ENCODE results near the gene PARVB. TPM values are rescaled to one million over a fixed set of nuclear protein-coding genes. Genes with fewer than 3 reads are reported as not detected.

Gene PARVB
- total and polyA plus RNA-seq, 2 of the 8 experiments (the other 6 are each of a cell fraction or from before 2014, with no cell fraction given), result 14.5 to 18.6 TPM

DNA sequence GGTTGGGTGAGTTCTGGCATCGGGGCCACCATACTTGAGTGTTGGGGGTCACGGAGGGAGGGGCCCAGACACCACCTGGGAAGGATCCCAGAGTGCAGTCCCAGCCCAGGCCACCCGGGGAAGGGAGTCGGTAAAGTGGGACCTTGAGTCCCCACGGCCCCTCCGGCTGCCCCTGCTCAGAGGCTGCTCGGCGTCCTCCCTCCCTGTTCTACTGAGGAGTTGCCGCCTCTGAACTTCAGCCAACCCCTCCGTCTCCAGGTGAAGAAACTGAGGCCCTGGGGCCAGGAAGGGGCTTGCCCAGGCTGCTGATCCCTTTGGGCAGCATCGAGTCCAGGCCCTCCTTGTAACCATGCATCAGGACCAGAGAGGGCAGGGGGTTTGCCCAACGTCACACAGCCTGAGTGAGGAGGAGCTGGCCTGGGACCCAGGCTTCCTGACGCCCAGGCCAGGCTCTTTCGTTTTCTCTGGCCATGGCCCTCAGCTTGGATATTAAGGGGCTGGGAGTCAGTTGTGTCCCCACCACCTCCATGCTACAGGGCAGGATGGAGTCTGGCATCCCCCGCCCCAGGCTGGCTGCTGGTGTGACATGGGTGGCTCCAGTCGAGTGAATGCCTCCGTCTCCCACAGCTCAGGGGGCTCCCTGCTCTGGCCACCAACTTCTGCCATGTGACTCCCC lies 157.9 kb downstream of the PARVB start:
- Histone ChIP-seq H3K36me3 (ENCODE audit: control insufficient read depth in 2 of 4, insufficient read depth in 4 of 4, low read length in 3 of 4) (no peaks in the 10 kb centered on the region), H3K4ac (replicated peaks; ENCODE audit: insufficient read length, low read depth, low read length) (no peak overlapping the region), H4K91ac (replicated peaks; ENCODE audit: insufficient read length, low read length) (no peak overlapping the region), H3K9ac (replicated peaks in 1 of 4; ENCODE audit: extremely low read depth in 1 of 4, low read depth in 3 of 4, low read length in 3 of 4) (no peak overlapping the region), H2BK120ac (replicated peaks; ENCODE audit: low read depth, low read length) (no peak overlapping the region), H4K20me1 (replicated peaks in 1 of 2; ENCODE audit: control insufficient read depth in 1 of 2, insufficient read depth in 2 of 2, low read length in 2 of 2) (no peaks in the 10 kb centered on the region), H4K5ac (ENCODE audit: insufficient read length, low read depth, low read length) (no peak overlapping the region), H3K23me2 (ENCODE audit: low read depth, low read length) (no peaks in the 10 kb centered on the region), H3K27me3 (replicated peaks in 1 of 4; ENCODE audit: control insufficient read depth in 3 of 4, extremely low read depth in 1 of 4, insufficient read depth in 3 of 4, low read length in 3 of 4) (no peaks in the 10 kb centered on the region), H2BK12ac (ENCODE audit: low read depth, low read length) (peak overlapping the region; percentile 75; the same call in 1 of the 2 replicates), H3K4me1 (replicated peaks in 1 of 4; ENCODE audit: control insufficient read depth in 3 of 4, insufficient read depth in 4 of 4, low read length in 3 of 4) (peaks cover 0 to 12% (median 9%) of the 10 kb centered on the region in 4 experiments; a peak in 5 of 7 replicates), H3K9me3 (ENCODE audit: insufficient read depth in 2 of 2, low read depth in 1 of 2, low read length in 1 of 2) (no peaks in the 10 kb centered on the region), H3K27ac (ENCODE audit: low read depth, low read length) (no peak overlapping the region), H3K56ac (replicated peaks; ENCODE audit: insufficient read length, low read depth, low read length) (no peak overlapping the region), H4K8ac (ENCODE audit: extremely low read depth, insufficient read depth, low read length) (no peak overlapping the region), H2BK20ac (ENCODE audit: low read length) (no peak overlapping the region), H2BK15ac (ENCODE audit: low read length) (no peak overlapping the region; the same call in 1 of the 2 replicates), H3K14ac (ENCODE audit: insufficient read length) (no peak overlapping the region), H3K4me2 (ENCODE audit: insufficient read depth in 1 of 2, low read depth in 2 of 2, low read length in 2 of 2) (no peak overlapping the region), H3K79me1 (ENCODE audit: low read depth, low read length) (no peaks in the 10 kb centered on the region), H2AK5ac (ENCODE audit: low read depth, low read length) (no peak overlapping the region), H3K4me3 (ENCODE audit: extremely low read depth in 1 of 4, insufficient read depth in 2 of 4, low read depth in 3 of 4, low read length in 4 of 4) (no peak overlapping the region), H2AFZ (ENCODE audit: low read length) (no peak overlapping the region), H3K23ac (ENCODE audit: insufficient read length) (no peak overlapping the region), H3K18ac (ENCODE audit: extremely low read depth, low read length) (peak overlapping the region; percentile 24; the same call in 1 of the 2 replicates), H2BK5ac (ENCODE audit: low read depth, low read length) (no peak overlapping the region; the same call in 1 of the 2 replicates), H3K79me2 (ENCODE audit: control insufficient read depth in 1 of 2, insufficient read depth in 2 of 2, low read length in 2 of 2) (no peaks in the 10 kb centered on the region)
- DNase-seq (ENCODE audit: low read depth in 1 of 2, low spot score in 2 of 2) (no peak), FAIRE-seq (no peak)
- ChIA-PET POLR2A (ENCODE audit: partially characterized antibody) (interaction anchor here (1.1 to 4.1 kb wide), 2 partner anchors 11 to 35 kb away, joined by 3 to 22 read pairs; no protein-coding TSS in a partner anchor), CTCF (ENCODE audit: partially characterized antibody) (interaction anchor here (0.5 to 2.3 kb wide), 10 partner anchors 9 to 216 kb away, joined by 3 to 11 read pairs (median 4); no protein-coding TSS in a partner anchor)
- TF ChIP-seq KDM1A (IDR thresholded peaks at IDR 0.05; ENCODE audit: borderline replicate concordance, low read length), result 0 out of 2 replicates have a peak, but pooled peaks have one; percentile 44
- no peak for TF ChIP-seq POU5F1 (IDR thresholded peaks at IDR 0.05; ENCODE audit: low read depth, low read length)
- TF ChIP-seq TEAD4 (IDR thresholded peaks at IDR 0.05; ENCODE audit: low read depth, low read length), result no peak
- TF ChIP-seq EZH2 (IDR thresholded peaks at IDR 0.05; ENCODE audit: low read depth, low read length, severe bottlenecking), result no peak
- 88% methylated on average over 11 of the region's 17 CpGs; no CpG with 5 or more reads in 1 of the 2 experiments for WGBS, 2 experiments (ENCODE audit: extremely low coverage in 1 of 2, insufficient coverage in 1 of 2, insufficient read length in 1 of 2, insufficient replicate concordance in 2 of 2, low coverage in 1 of 2, low lambda C conversion rate in 2 of 2, missing lambda C conversion rate in 1 of 2)
